Myocyte (in vitro differentiated cells): ENCODE results near the gene UBE3D. TPM values are rescaled to one million over a fixed set of nuclear protein-coding genes. Genes with fewer than 3 reads are reported as not detected.

ENCODE experiments used
- DNase-seq: peaks from one replicate; pipeline ENCODE4 v3.0.0-alpha.2; 2012; ENCODE audit warnings: low read depth
- polyA plus RNA-seq: library from polyadenylated mRNA; unstranded; fragments of >200 nt; gene quantifications from one replicate; pipeline ENCODE4 v1.2.1, GENCODE V29; 2012; ENCODE audit warnings: missing spikeins
- total RNA-seq: library from RNA; depleted of rRNA; stranded (reverse); fragments of >200 nt; gene quantifications from 2 replicates; pipeline ENCODE4 v1.2.3, GENCODE V29; 2014

UBE3D gene
- 5.0 and 6.2 TPM in 2 replicates for total RNA-seq
- polyA plus RNA-seq, result 3.2 TPM

GRCh38 chr6:83065511-83066192 lies at the start of gene UBE3D:
Gene UBE3D (minus strand): TSS chr6:83065841. CDS start chr6:83065718, 123 bp downstream.
- DNase-seq, result peak; percentile 90

GRCh38 chr6:83114164-83114563 lies 48.5 kb upstream of the UBE3D start:
- peak; percentile 61 for DNase-seq

GRCh38 chr6:83113258-83113657 lies 47.6 kb upstream of the UBE3D start:
- DNase-seq, result no peak

- DNase-seq, result no peak
These were observed 42.7 kb upstream of the UBE3D start for GRCh38 chr6:83108378-83108777.

GRCh38 chr6:83098589-83098988 lies 32.9 kb upstream of the UBE3D start:
- DNase-seq, result peak; percentile 57

- no peak for DNase-seq
These were observed 32.0 kb upstream of the UBE3D start for GRCh38 chr6:83097675-83098074.

- no peak for DNase-seq
These were observed 31.6 kb upstream of the UBE3D start for GRCh38 chr6:83097204-83097603.

- no peak for DNase-seq
These were observed 31.1 kb upstream of the UBE3D start for GRCh38 chr6:83096791-83097190.

- DNase-seq, result no peak
These were observed 27.2 kb upstream of the UBE3D start for GRCh38 chr6:83092756-83093399.

- DNase-seq, result no peak
These were observed 21.1 kb upstream of the UBE3D start for GRCh38 chr6:83086751-83087150.

- no peak for DNase-seq
These were observed 17.8 kb upstream of the UBE3D start for GRCh38 chr6:83083476-83083875.

GRCh38 chr6:83073615-83074014 lies 8.0 kb upstream of the UBE3D start:
- no peak for DNase-seq

GRCh38 chr6:83072726-83073125 lies 7.1 kb upstream of the UBE3D start:
- DNase-seq, result no peak

GRCh38 chr6:83071707-83072106 lies 6.1 kb upstream of the UBE3D start:
- no peak for DNase-seq

- DNase-seq, result no peak
These were observed 5.4 kb upstream of the UBE3D start for GRCh38 chr6:83071023-83071422.

- no peak for DNase-seq
These were observed 4.0 kb upstream of the UBE3D start for GRCh38 chr6:83069633-83070032.

- DNase-seq, result no peak
These were observed 3.0 kb upstream of the UBE3D start for GRCh38 chr6:83068616-83069015.

GRCh38 chr6:83067448-83068439 lies 2.1 kb upstream of the UBE3D start, which contains the start of gene DOP1A:
Gene DOP1A (plus strand): TSS chr6:83067671. CDS start chr6:83096978, 29,307 bp downstream.
- DNase-seq, result peak; percentile 95

- no peak for DNase-seq
These were observed 3.4 kb downstream of the UBE3D start for GRCh38 chr6:83062225-83062624.

- DNase-seq, result no peak
These were observed 4.5 kb downstream of the UBE3D start for GRCh38 chr6:83061190-83061589.

- peak; percentile 67 for DNase-seq
These were observed 7.8 kb downstream of the UBE3D start for GRCh38 chr6:83057705-83058321.
